ENCODE data around the gene PICK1. TPM values are rescaled to one million over a fixed set of nuclear protein-coding genes. Genes with fewer than 3 reads are reported as not detected.
"Not testable (repeated sequence)": the region's sequence is repeated elsewhere in the genome, so short reads cannot be mapped to it uniquely, and the experiment has no call there.

The PICK1 gene
- total RNA-seq, 2 donors from 2014 or later, result 33.9 to 56.2 TPM

DNA sequence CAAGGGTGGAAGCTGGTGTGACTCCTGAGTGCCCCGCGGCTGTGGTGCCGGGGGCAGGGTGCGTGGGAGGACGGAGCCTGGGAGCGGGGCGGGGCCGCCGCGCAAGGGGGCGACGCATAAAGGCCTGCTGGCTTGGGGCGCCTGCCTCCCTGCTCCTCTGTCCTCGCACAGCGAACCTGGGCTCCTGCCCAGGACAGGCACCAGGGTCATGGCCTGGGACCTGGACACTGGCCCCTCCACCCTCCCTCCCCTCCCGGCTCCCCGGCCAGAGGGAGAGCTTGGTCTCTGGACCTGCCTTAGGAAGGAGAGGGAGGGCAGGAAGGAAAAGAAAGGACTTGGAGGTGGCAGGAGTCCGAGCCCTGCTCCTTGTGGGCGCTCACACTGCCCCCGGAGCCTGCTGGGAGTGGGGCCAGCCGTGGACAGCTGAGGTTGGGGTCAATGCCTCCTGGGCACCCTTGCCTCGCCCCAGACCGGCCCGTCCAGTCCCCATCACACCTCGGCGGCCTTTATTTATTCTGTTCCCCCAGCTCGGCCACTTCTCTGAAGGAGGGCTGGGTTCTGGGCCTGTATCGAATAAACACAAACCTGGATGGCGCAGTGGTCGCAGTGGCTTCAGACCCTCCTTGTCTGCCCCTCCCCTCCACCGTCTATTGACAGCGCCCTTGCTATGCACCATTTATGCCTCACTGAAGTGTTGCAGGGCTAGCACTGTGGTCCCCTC, 18.1 kb downstream of the PICK1 start:
- H3K36me3 ChIP-seq, result peaks cover 36% of the 10 kb centered on the region
- H3K4me1 ChIP-seq (ENCODE audit: control insufficient read depth in 1 of 2, low read depth in 2 of 2), result peaks cover 5 to 20% of the 10 kb centered on the region in 2 donors
- H3K4me3 ChIP-seq, result no peak overlapping the region
- no peaks in the 10 kb centered on the region for H3K27me3 ChIP-seq (replicated peaks; ENCODE audit: insufficient read depth)
- ATAC-seq (ENCODE audit: insufficient number of reproducible peaks, low FRiP score, low read depth) (no peak), DNase-seq (ENCODE audit: low spot score) (no peak)
- TF ChIP-seq, protein P1, sequence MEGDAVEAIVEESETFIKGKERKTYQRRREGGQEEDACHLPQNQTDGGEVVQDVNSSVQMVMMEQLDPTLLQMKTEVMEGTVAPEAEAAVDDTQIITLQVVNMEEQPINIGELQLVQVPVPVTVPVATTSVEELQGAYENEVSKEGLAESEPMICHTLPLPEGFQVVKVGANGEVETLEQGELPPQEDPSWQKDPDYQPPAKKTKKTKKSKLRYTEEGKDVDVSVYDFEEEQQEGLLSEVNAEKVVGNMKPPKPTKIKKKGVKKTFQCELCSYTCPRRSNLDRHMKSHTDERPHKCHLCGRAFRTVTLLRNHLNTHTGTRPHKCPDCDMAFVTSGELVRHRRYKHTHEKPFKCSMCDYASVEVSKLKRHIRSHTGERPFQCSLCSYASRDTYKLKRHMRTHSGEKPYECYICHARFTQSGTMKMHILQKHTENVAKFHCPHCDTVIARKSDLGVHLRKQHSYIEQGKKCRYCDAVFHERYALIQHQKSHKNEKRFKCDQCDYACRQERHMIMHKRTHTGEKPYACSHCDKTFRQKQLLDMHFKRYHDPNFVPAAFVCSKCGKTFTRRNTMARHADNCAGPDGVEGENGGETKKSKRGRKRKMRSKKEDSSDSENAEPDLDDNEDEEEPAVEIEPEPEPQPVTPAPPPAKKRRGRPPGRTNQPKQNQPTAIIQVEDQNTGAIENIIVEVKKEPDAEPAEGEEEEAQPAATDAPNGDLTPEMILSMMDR (IDR thresholded peaks at IDR 0.05), result no peak
- no peaks in the 10 kb centered on the region for H3K9me3 ChIP-seq
- no peak overlapping the region for H3K27ac ChIP-seq

GRCh38 chr22:38075961-38076360, 18.8 kb downstream of the PICK1 start:
- H3K27me3 ChIP-seq (replicated peaks; ENCODE audit: insufficient read depth), result no peaks in the 10 kb centered on the region
- peaks cover 4 to 19% of the 10 kb centered on the region in 2 donors for H3K4me1 ChIP-seq (ENCODE audit: control insufficient read depth in 1 of 2, low read depth in 2 of 2)
- H3K9me3 ChIP-seq, result no peaks in the 10 kb centered on the region
- H3K27ac ChIP-seq, result no peak overlapping the region
- ATAC-seq (ENCODE audit: insufficient number of reproducible peaks, low FRiP score, low read depth) (no peak), DNase-seq (ENCODE audit: low spot score) (no peak)
- TF ChIP-seq, protein P1 (IDR thresholded peaks at IDR 0.05), result no peak
- H3K4me3 ChIP-seq, result no peak overlapping the region
- peaks cover 36% of the 10 kb centered on the region for H3K36me3 ChIP-seq

- Histone ChIP-seq H3K36me3 (peaks cover 29% of the 10 kb centered on the region), H3K27me3 (replicated peaks; ENCODE audit: insufficient read depth) (no peaks in the 10 kb centered on the region), H3K4me1 (ENCODE audit: control insufficient read depth in 1 of 2, low read depth in 2 of 2) (peaks cover 10 to 16% of the 10 kb centered on the region in 2 donors), H3K27ac (no peak overlapping the region), H3K4me3 (no peak overlapping the region), H3K9me3 (no peaks in the 10 kb centered on the region)
- TF ChIP-seq, protein P1 (IDR thresholded peaks at IDR 0.05), result no peak
- no peak for ATAC-seq (ENCODE audit: insufficient number of reproducible peaks, low FRiP score, low read depth)
- DNase-seq (ENCODE audit: low spot score), result no peak
These were observed 19.9 kb downstream of the PICK1 start for GRCh38 chr22:38077096-38077495.

DNA sequence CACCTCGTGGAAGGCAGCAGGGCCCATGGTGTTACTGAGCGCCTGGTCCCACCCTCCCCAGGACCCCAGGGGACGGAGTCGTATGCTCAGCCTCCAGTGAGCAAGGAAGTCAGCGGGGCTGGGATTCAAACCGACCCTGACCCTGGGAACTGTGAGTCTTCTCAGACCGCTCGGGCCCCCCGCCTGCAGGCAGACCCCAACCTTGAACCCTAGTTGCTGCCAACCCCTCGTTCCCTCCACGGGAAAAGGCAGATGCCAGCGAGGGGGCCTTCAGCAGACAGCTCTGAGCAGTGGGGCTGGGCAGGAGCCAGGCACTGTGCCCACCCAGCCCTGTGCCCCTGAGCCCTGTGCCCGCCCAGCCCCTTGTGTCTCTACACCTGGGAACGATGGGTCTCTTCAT, 20.4 kb downstream of the PICK1 start:
- TF ChIP-seq, protein P1 (IDR thresholded peaks at IDR 0.05), result no peak
- ATAC-seq (ENCODE audit: insufficient number of reproducible peaks, low FRiP score, low read depth) (no peak), DNase-seq (ENCODE audit: low spot score) (no peak)
- Histone ChIP-seq H3K36me3 (peaks cover 25% of the 10 kb centered on the region), H3K27ac (no peak overlapping the region), H3K4me3 (no peak overlapping the region), H3K4me1 (ENCODE audit: control insufficient read depth in 1 of 2, low read depth in 2 of 2) (peaks cover 12 to 19% of the 10 kb centered on the region in 2 donors), H3K27me3 (replicated peaks; ENCODE audit: insufficient read depth) (no peaks in the 10 kb centered on the region), H3K9me3 (no peaks in the 10 kb centered on the region)

GRCh38 chr22:38078046-38078840, 21.0 kb downstream of the PICK1 start:
- DNase-seq (ENCODE audit: low spot score), result no peak

DNA sequence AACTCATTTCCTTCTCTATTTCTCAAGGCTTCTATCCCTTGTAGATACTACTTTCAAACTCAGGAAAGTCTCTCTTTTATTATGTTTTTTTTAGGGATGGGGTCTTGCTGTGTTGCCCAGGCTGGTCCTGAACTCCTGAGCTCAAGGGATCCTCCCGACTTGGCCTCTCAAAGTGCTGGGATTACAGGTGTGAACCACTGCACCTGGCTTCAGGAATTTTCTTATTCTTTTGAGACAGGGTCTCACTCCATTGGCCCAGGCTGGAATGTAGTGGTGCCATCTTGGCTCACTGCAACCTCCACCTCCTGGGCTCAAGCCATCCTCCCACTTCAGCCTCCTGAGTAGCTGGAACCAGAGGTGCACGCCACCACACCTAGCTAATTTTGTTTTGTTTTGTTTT, 22.0 kb downstream of the PICK1 start:
- not testable (repeated sequence) for H3K4me3 ChIP-seq; H3K9me3 ChIP-seq; H3K27me3 ChIP-seq (replicated peaks; ENCODE audit: insufficient read depth); DNase-seq (ENCODE audit: low spot score); ATAC-seq (ENCODE audit: insufficient number of reproducible peaks, low FRiP score, low read depth); H3K27ac ChIP-seq
- H3K36me3 ChIP-seq, result peaks cover 12% of the 10 kb centered on the region
- peaks cover 12 to 28% of the 10 kb centered on the region in 2 donors for H3K4me1 ChIP-seq (ENCODE audit: control insufficient read depth in 1 of 2, low read depth in 2 of 2)

More at GRCh38 chr22:38078046-38078840, 21.0 kb downstream of the PICK1 start:
- Histone ChIP-seq H3K36me3 (peaks cover 18% of the 10 kb centered on the region), H3K27me3 (replicated peaks; ENCODE audit: insufficient read depth) (no peaks in the 10 kb centered on the region), H3K27ac (no peak overlapping the region), H3K4me1 (ENCODE audit: control insufficient read depth in 1 of 2, low read depth in 2 of 2) (peaks cover 12 to 22% of the 10 kb centered on the region in 2 donors), H3K9me3 (no peaks in the 10 kb centered on the region), H3K4me3 (no peak overlapping the region)
- TF ChIP-seq, protein P1 (IDR thresholded peaks at IDR 0.05), result no peak
- ATAC-seq (ENCODE audit: insufficient number of reproducible peaks, low FRiP score, low read depth), result no peak
